ENCODE measurements around the gene SUMO2. TPM values are rescaled to one million over a fixed set of nuclear protein-coding genes. Genes with fewer than 3 reads are reported as not detected.

SUMO2 gene
- total and polyA plus RNA-seq, 9 of the 15 experiments (the other 6 are each of a cell fraction or from before 2014, with no cell fraction given), result 157 to 733 (median 419) TPM

DNA sequence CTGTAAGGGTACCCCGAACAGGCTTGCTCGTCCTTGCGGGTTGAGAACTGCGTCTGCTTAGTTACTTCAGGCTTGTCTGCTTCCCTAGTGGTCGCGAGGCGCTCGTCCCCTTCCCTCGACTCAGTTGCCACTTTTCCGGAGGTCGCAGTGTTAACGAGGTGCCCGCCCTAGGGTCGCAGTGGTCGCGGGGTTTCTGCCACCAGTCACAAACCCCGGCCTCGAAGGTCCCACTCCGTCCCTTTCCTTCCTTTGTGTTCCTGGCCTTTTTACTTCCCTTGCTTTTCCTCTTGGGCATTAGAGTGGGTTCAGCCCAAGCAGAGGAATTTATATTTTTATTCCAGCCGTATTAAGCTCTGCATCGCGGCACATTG, 23.0 kb upstream of the SUMO2 start:
- POLR2A ChIA-PET, result interaction anchor here (0.6 to 3.2 kb wide), 26 partner anchors 8 to 574 kb away, joined by 3 to 30 read pairs (median 4); partner anchors contain the start of genes FDXR, JPT1, MIF4GD and SLC25A19
- no peak for FAIRE-seq
- intact Hi-C loops (cut with micrococcal nuclease) (no loop called here), in situ Hi-C loops (cut with MboI) (no loop called here)
- Histone ChIP-seq H3K4me2 (ENCODE audit: insufficient read depth, low read length) (peak overlapping the region; percentile 96), H3K27ac (ENCODE audit: extremely low read depth, low read depth, low read length) (peak overlapping the region; percentile 99), H3K4me3 (peak overlapping the region; percentile 67), H3K9me3 (replicated peaks; ENCODE audit: control insufficient read depth, insufficient read depth, low read depth, low read length) (no peaks in the 10 kb centered on the region), H3K79me2 (ENCODE audit: control insufficient read depth, insufficient read depth, low read length) (peaks cover 57% of the 10 kb centered on the region), H3K9ac (ENCODE audit: insufficient read depth in 1 of 2, low read depth in 2 of 2, low read length in 2 of 2) (peak overlapping the region; percentile 97 to 99), H3K27me3 (ENCODE audit: control insufficient read depth in 2 of 2, insufficient read depth in 2 of 2, low read length in 2 of 2) (no peaks in the 10 kb centered on the region), H3K4me1 (replicated peaks in 1 of 2; ENCODE audit: control insufficient read depth in 2 of 2, insufficient read depth in 2 of 2, low read length in 2 of 2) (peaks cover 0 to 12% of the 10 kb centered on the region in 2 experiments; a peak in 3 of 5 replicates), H3K36me3 (ENCODE audit: control insufficient read depth, insufficient read depth, low read length) (peaks cover 25% of the 10 kb centered on the region), H2AFZ (ENCODE audit: low read depth, low read length) (peak overlapping the region; percentile 100), H3K9me1 (ENCODE audit: control insufficient read depth, insufficient read depth, low read length) (no peaks in the 10 kb centered on the region), H4K20me1 (replicated peaks; ENCODE audit: control insufficient read depth, insufficient read depth, low read length) (no peaks in the 10 kb centered on the region)
- CTCF ChIA-PET (ENCODE audit: low intra/inter-chr PET ratio), result no interaction called here
- BruUV-seq (replicated peaks), result TSS peak; percentile 80
- ATAC-seq, result peak; percentile 29
- 1% methylated on average over 22 of the region's 22 CpGs for WGBS (ENCODE audit: insufficient coverage, low coverage, missing lambda C conversion rate)
- DNase-seq (ENCODE audit: extremely low read depth in 1 of 4, low spot score in 3 of 4), result no peak
- no peak for TF ChIP-seq PREB (CRISPR knock-in tag; IDR thresholded peaks at IDR 0.05)
- no peak for TF ChIP-seq GATAD2B (IDR thresholded peaks at IDR 0.05; ENCODE audit: borderline replicate concordance)
- 0 out of 2 replicates have a peak, but pooled peaks have one; percentile 36 for TF ChIP-seq ZNF12 (CRISPR knock-in tag; IDR thresholded peaks at IDR 0.05)
- 0 out of 2 replicates have a peak, but pooled peaks have one; percentile 6 for TF ChIP-seq ETV5 (CRISPR knock-in tag; IDR thresholded peaks at IDR 0.05; ENCODE audit: low read depth)
- peak in 1 of 2 experiments; percentile 19; a peak in 1 of 4 replicates for TF ChIP-seq HDAC1 (IDR thresholded peaks at IDR 0.05)
- TF ChIP-seq EP300 (IDR thresholded peaks at IDR 0.05; ENCODE audit: low read length), result no peak
- no peak for TF ChIP-seq TBP (optimal IDR thresholded peaks at IDR 0.05; ENCODE audit: low read depth, low read length)
- TF ChIP-seq SMARCE1 (IDR thresholded peaks at IDR 0.05), result peak; percentile 16; the same call in 1 of the 2 replicates
- TF ChIP-seq PHF20 (IDR thresholded peaks at IDR 0.05; ENCODE audit: partially characterized antibody), result peak; percentile 53
- TF ChIP-seq, protein P1, sequence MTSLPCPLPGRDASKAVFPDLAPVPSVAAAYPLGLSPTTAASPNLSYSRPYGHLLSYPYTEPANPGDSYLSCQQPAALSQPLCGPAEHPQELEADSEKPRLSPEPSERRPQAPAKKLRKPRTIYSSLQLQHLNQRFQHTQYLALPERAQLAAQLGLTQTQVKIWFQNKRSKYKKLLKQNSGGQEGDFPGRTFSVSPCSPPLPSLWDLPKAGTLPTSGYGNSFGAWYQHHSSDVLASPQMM (CRISPR knock-in tag; IDR thresholded peaks at IDR 0.05), result no peak
- TF ChIP-seq NFIC (IDR thresholded peaks at IDR 0.05), result peak; percentile 2; the same call in 1 of the 2 replicates
- TF ChIP-seq RCOR1 (IDR thresholded peaks at IDR 0.05; ENCODE audit: borderline replicate concordance in 1 of 2, low read depth in 2 of 2, low read length in 2 of 2), result no peak
- no peak for TF ChIP-seq MITF (IDR thresholded peaks at IDR 0.05)
- no peak for TF ChIP-seq L3MBTL2 (IDR thresholded peaks at IDR 0.05)
- TF ChIP-seq TEAD1 (CRISPR knock-in tag; IDR thresholded peaks at IDR 0.05), result 0 out of 4 replicates have a peak, but pooled peaks of 1 of the 2 experiments have one; percentile 9
- no peak for TF ChIP-seq U2AF1 (optimal IDR thresholded peaks at IDR 0.05; ENCODE audit: low read depth, low read length)
- no peak for TF ChIP-seq E2F1 (CRISPR knock-in tag; IDR thresholded peaks at IDR 0.05)
- no peak for TF ChIP-seq FOXJ2 (tag; IDR thresholded peaks at IDR 0.05)

Data from K562 (cell line).